GM19438 (cell line): ENCODE results near the gene CYYR1.

Source experiments
- ATAC-seq: cut with Tn5 transposase; IDR thresholded peaks from one replicate; pipeline ENCODE4 v1.9.1; 2021; ENCODE audit warnings: low read depth; ENCODE audit not compliant: unreplicated experiment

The CYYR1 gene

DNA sequence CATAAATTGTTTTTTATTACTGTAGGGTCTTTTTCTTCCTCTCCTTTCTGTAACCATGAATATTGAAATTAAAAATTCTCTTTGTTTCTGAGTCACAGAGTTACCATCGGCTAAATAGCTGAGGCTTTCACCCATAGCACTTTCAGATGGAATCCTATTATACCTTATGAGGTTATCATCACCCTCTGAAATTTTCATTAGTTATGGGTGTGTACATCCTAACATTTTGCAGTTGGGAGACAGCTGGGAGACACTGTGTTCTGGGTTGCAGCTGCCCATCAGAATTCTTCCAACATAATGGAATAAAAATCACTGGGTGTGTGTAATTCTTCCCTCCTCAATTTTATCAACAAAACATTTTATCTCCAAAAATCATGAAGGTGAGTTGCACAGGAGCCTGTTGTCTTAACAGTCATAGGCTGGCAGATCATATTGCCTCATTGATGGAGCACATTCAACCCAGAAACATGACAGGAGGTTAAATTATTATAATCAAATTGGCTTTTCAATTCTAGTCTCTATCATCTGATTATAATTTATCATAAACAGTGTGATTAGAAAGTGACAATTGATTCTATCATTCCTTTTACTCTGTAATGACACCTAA, 17.4 kb downstream of the CYYR1 start:
- no peak for ATAC-seq

DNA sequence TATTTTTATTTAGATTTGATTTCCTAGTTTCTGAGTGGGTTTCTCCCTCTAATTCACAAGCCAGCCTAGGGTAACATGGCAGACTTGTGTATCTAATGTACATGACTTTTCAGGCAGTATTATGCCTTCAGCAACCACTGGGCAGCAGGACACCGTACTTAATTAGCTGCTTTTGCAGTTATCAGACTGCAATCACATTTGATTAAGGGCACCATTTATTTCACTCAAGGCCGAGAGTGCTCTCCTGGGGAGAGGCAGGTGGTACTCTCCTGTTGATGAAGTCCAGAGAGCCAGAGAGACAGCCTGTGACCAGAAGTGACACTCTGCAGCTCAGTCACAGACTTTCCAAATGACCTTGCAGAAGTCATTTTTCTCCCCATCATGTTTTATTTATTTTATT, 18.7 kb downstream of the CYYR1 start:
- no peak for ATAC-seq

DNA sequence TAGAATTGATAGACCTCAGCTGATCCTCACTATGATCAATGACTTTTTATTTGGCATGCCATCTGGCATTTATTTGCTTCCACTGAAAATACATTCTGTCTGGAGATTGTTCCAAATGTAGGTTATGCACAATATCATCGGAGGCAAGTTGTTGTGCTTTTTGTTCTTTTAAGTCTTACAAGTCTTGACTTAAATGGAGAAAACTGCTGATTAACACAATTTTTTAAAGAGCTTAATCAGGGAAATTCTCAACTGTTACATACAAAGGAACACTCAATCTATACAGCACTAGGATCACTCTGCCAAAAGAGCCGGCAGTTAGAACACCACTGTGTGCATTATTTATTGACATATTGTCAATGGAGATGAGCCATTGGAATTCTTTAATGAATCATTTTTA, 19.2 kb downstream of the CYYR1 start:
- ATAC-seq: no peak

DNA sequence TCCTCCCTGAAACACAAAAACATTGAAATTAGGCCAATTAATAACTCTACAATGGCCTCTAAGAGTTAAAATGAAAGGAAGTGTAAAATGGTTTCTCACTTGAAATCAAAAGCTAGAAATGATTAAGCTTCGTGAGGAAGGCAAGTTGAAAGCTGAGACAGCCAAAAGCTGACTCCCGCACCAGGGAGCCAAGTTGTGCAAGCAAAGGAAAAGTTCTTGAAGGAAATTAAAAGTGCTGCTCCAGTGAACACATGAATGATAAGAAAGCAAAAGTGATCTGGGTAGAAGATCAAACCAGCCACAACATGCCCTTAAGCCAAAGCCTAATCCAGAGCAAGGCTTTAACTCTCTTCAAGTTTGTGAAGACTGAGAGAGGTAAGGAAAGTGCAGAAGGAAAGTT, 22.8 kb downstream of the CYYR1 start:
- no peak for ATAC-seq

DNA sequence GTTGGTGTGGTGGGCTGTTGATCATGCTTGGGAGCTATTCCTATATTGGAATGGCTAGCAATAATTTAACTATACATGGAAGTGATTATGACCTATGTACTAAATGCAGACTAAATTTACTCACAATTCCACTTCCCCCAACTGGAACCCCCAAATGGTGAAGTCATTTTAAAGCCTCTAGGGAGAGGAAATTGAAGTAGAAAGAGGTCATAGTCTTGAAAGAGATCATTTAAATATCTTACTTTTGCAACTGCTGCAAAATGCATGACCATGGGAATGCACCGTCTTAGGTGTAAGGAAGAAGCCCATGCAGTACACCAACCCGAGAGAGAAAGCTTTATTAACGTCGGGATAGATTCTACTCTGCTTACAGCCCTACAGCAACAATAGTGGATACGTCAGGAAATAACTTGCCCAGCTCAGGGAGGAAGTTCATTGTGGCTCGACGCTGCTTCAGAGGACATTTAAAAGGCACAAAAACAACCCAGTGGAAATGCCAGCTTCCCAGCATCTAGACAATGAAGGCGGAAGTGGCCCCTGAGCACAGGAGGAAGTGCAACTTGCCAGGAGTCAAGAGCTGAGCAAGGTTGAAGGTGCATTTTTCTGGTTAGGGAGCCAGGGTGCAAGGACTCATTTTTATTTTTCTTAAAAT, 26.5 kb downstream of the CYYR1 start:
- no peak for ATAC-seq

DNA sequence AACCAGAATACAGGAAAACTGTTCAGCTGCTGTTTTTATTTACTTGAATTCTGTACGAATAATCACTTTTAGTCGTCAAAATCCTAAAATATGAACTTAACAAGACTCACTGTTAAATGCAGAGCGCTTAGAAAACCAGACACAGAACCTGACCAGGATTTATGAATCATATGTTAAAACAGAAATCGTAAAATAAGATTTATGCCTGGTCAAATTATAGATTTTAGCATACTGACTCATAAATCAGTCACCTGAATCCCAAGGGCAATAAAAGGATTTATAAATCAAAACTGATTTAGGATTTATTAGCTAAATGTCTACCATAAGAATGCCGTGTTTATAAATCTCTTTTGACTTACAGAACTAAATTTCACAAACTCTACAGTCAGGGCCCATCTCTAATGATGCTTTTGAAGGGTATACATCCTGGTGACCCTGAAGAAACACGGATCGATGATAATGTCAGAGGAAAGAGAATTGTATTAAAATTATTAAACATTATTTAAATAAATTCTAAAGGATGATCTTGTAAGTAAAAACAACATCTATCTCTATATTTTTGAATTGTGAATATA, 28.8 kb downstream of the CYYR1 start:
- ATAC-seq: no peak

DNA sequence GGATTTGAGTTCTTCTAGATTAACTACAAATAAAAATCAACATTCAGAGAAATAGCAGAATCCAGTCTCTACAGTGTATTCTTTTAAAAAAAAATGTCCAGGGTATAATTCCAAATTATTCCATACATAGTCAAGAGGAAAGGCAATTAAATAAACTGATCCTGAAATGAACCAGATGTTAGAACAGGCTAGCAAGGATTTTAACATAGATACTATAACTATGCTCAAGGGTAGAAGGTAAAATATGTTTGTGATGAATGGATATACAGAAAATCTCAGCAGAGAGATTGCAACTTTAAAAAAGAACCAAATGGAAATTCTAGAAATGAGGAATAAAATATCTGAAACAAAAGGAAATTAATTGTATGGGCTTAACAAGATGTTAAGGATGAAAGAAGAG, 32.4 kb downstream of the CYYR1 start:
- ATAC-seq: no peak

DNA sequence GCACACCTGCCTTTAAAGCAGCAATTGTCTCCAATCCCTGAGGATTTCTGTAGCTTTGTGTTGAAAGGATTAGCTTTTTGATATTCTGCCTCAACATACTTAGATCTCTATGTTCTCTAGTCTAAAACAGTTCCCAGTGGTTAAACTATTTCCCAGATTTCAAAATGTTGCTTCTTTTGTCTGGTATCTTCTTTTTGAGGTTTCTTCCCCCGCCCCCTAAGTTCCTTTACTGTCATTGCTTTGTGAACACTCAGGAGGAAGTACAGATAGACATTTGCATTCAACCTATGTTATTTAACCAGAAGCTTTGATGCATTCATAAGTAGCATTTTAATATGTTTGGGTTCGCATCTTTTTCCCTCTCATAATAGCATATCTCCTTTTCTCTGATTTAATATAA, 33.5 kb downstream of the CYYR1 start:
- ATAC-seq: no peak

DNA sequence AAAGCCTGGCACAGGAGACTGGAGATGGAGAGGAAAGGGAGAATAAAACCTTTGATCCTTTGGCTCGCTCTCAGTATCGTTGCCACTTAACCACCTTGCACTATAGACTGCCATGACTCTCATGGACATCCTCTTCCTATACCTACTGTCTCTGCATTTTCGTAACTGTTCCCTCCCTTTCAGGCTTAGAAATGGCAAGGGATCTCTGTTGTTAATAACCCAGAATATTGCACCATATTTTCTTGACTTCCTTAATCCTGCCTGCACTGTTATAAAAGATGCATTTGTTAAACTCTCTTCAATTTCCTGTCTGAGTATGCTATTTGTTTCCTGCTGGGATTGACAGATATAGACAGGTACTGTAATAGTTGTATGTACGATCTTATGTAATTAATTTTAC, 38.6 kb downstream of the CYYR1 start:
- no peak for ATAC-seq

DNA sequence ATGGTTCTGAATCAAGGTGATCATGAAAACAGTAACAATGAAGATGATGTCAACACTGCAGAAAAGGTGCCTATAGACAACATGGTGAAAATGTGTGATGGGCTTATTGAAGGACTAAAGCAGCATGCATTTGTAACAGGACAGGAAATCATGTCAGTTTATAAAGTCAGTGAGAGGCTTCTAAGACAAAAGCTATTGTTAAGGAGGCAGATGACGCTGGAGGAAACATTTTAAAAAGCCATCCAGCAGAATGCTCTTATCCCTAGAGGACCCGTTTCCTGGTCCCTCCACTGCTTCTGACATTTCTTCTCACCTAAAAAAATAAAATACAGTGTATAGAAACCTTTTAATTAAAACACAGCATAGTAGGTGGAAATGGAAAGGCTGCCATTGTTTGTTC, 40.9 kb downstream of the CYYR1 start:
- ATAC-seq: no peak

- no peak for ATAC-seq
Measured at GRCh38 chr21:26529526-26529925, 43.6 kb downstream of the CYYR1 start.

DNA sequence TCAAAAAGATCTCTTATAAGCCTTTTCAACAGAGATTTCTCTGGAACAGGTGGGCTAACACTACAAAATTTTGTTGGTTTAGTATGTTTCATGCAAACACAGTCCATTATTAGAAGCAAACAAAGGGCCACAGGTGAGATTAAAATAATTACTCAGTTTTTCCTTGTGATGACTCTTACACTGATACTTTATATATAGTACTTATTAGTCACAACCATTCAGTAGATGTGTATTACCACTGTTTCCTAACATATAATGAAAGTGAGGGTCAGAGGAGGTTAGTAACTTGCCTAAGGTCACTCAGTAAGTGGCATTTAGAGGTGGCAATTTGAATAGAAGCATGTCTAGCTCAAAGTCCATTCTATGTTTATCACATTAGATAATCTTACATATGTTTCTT, 44.2 kb downstream of the CYYR1 start:
- ATAC-seq: no peak

- ATAC-seq: no peak
Measured at GRCh38 chr21:26522704-26523103, 50.4 kb downstream of the CYYR1 start.

DNA sequence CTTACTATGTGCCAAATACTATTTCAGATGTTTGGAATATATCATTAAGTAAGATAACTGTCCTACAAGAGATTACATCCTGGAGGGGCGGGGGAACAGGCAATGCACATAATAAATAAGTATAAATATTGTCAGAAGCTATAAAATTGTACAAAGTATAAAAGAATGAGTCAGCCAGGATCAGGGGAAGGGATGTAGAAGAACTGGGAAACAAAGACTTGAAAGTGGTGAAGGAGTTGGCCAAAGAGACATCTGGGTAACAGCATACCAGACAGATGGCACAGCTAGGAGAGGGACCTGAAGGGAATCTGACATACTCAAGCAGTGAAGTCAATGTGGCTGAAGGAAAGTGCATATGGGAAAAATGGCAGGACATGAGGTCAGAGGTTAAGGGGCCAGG, 53.9 kb downstream of the CYYR1 start:
- ATAC-seq: no peak

DNA sequence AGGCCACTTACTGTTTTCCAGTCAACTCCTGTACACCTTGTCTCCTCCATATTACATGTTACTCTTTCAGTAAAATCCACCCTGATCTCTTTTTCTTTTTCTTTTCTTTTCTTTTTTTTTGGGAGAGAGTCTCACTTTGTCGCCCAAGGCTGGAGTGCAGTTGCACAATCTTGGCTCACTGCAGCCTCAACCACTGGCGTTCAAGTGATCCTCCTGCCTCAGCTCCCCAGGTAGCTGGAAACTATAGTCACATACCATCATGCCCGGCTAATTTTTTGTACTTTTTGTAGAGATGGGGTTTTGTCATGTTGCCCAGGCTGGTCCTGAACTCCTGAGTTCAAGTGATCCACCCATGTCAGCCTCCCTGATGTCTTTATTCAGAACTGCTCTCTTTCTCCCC, 57.8 kb downstream of the CYYR1 start:
- no peak for ATAC-seq

DNA sequence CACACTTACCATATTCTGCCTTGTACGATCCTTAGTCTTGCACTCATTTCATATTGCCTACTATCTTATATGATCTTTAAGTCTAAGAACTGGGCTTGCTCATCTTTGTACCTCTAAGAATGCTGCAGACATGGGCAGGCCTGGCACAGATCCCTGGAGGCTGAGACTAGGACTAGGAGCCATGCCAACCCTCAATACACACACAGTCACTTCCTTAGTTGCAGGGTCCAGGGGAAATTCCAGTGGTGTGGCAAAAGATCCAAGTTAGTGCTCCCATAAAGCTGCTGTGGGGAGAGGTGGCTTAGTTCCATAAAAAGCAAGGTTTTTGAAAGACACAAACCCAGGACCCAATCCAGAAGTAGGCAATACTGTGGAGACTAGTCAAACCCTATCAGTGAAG, 59.9 kb downstream of the CYYR1 start:
- ATAC-seq: no peak

GRCh38 chr21:26512664-26513063, 60.4 kb downstream of the CYYR1 start:
- ATAC-seq: no peak

DNA sequence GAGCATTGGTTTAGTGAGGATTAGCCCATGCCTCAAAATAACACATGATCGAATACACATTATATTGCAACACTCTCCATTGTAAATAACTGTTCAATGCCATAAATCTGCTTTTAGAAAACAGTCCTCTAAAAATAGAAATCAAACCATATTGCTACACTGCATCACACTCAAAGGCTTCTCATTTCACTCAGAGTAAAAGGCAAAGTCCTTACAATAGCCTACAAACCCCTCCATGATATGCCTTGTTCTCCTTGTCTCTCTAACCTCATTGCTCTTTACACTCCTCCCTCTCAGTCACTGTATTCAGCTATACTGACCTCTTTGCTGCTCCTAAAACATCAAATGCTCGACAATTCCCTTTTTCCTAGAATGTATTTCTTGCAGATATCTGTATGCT, 64.2 kb downstream of the CYYR1 start:
- ATAC-seq: no peak

GRCh38 chr21:26506956-26507355, 66.1 kb downstream of the CYYR1 start:
- no peak for ATAC-seq

- ATAC-seq: no peak
Measured at GRCh38 chr21:26505211-26505610, 67.9 kb downstream of the CYYR1 start.

DNA sequence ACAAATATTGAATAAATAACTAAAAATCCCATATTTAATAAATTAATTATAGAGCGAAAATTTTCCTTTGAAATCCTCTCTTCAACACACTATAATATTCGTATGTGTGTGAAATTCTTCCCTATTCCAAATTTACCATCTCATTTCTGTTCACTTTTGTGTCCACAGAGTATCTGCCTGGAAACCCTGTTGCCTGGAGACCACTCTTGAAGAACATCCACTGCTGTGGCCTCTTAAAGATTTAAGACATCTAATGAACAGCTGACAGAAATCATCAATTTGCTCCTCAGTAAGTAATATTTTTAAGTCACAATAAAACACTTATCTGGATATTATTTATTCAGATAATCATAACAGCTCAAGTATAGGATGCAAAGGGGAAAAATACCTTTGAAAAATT, 69.7 kb downstream of the CYYR1 start:
- no peak for ATAC-seq

- no peak for ATAC-seq
Measured at GRCh38 chr21:26501495-26502021, 71.5 kb downstream of the CYYR1 start.
